HepG2 (cell line): ENCODE data around the gene PELO. TPM values are rescaled to one million over a fixed set of nuclear protein-coding genes. Genes with fewer than 3 reads are reported as not detected.

ENCODE experiments used
- ATAC-seq: fragments of 200-7000 bp; cut with Tn5 transposase; 3 replicates; pipeline ENCODE4 v1.9.1; 2020; ENCODE audit warnings: mild to moderate bottlenecking, moderate library complexity
- BruUV-seq: library from RNA; stranded (reverse); fragments of 400-500 nt; replicated peaks from 2 replicates; lab custom pipeline; 2021; lab: Mats Ljungman, UMichigan
- CTCF ChIA-PET: fragments of 300-600 bp; formaldehyde crosslinking; extraction: SDS; loops from one replicate; lab custom pipeline; 2021; ENCODE audit warnings: low total read pairs, inconsistent platforms, low intra/inter-chr PET ratio; lab: Yijun Ruan, JAX
- POLR2A ChIA-PET: fragments of 350-600 bp; sonication (Branson Sonifier 250); formaldehyde crosslinking; loops from one replicate; lab custom pipeline; 2020; ENCODE audit warnings: antibody characterized with exemption, inconsistent platforms; lab: Yijun Ruan, JAX
- DNase-seq: peaks from one replicate; pipeline ENCODE4 v3.0.0-alpha.2; 2015; ENCODE audit warnings: low spot score
- FAIRE-seq: peaks from 3 replicates; lab custom pipeline; 2011; peaks lifted over from hg19 to GRCh38; lab: Jason Lieb, UNC
- H2AFZ ChIP-seq: one replicate; pipeline ENCODE4 v1.6.1; 2011; ENCODE audit warnings: low read length, inconsistent platforms
- H3K27ac ChIP-seq: fragments of 300-600 bp; 3 replicates; pipeline ENCODE4 v1.8.0; 2011; ENCODE audit warnings: mixed run types, mild to moderate bottlenecking, mixed read lengths, low read length, inconsistent platforms; ENCODE audit not compliant: insufficient read depth; ENCODE audit errors: extremely low read length
- H3K27me3 ChIP-seq, 2 experiments: fragments of 200-600 bp in 1 of 2; 2 replicates in 1 of 2; 3 replicates in 1 of 2; pipeline versions ENCODE4 v1.6.0 to v1.8.0; 2011; ENCODE audit warnings: low read length in 2 of 2, mild to moderate bottlenecking in 2 of 2, moderate library complexity in 2 of 2, inconsistent platforms in 1 of 2; ENCODE audit not compliant: insufficient read depth in 2 of 2, control insufficient read depth in 1 of 2
- H3K36me3 ChIP-seq, 2 experiments: fragments of 200-600 bp in 1 of 2; replicated peaks in 1 of 2; 2 replicates in 1 of 2; 3 replicates in 1 of 2; pipeline versions ENCODE4 v1.5.1 to v1.8.0; 2011; ENCODE audit warnings: low read length in 2 of 2, inconsistent platforms in 1 of 2; ENCODE audit not compliant: insufficient read depth in 2 of 2, control insufficient read depth in 1 of 2
- H3K4me1 ChIP-seq: 2 replicates; pipeline ENCODE4 v1.5.1; 2012; ENCODE audit warnings: low read length, inconsistent platforms; ENCODE audit not compliant: insufficient read depth
- H3K4me2 ChIP-seq: 2 replicates; pipeline ENCODE4 v1.6.0; 2011; ENCODE audit warnings: low read depth, low read length, inconsistent platforms
- H3K4me3 ChIP-seq, 3 experiments: fragments of 200-600 bp in 1 of 3; sonication (generic), shearing (Covaris generic) in 1 of 3; replicated peaks in 1 of 3; 2 replicates each; pipeline ENCODE4 v1.5.1; 2011 to 2016; ENCODE audit warnings: low read length in 3 of 3, inconsistent platforms in 2 of 3, low read depth in 2 of 3, mild to moderate bottlenecking in 2 of 3, control low read depth in 1 of 3, mixed read lengths in 1 of 3; ENCODE audit not compliant: insufficient read depth in 1 of 3
- H3K79me2 ChIP-seq: one replicate; pipeline ENCODE4 v1.6.1; 2011; ENCODE audit warnings: low read length, inconsistent platforms; ENCODE audit not compliant: insufficient read depth
- H3K9ac ChIP-seq: 2 replicates; pipeline ENCODE4 v1.6.0; 2011; ENCODE audit warnings: mild to moderate bottlenecking, low read depth, low read length, inconsistent platforms; ENCODE audit not compliant: insufficient read depth
- H3K9me3 ChIP-seq: 2 replicates; pipeline ENCODE4 v1.5.1; 2012; ENCODE audit warnings: mild to moderate bottlenecking, low read length
- H4K20me1 ChIP-seq: 2 replicates; pipeline ENCODE4 v1.6.0; 2011; ENCODE audit warnings: inconsistent platforms, mild to moderate bottlenecking, low read length, moderate library complexity; ENCODE audit not compliant: insufficient read depth
- FIP1L1 ChIP-seq: fragments of 200-400 bp; formaldehyde crosslinking; IDR thresholded peaks from 2 replicates; pipeline ENCODE4 v1.6.1; 2018; ENCODE audit warnings: low read depth, mild to moderate bottlenecking, low read length, moderate library complexity, borderline replicate concordance; ENCODE audit not compliant: insufficient read depth
- ISX ChIP-seq: sonication (generic); formaldehyde crosslinking; conservative IDR thresholded peaks from 2 replicates; pipeline ENCODE4 v1.5.0; 2020; ENCODE audit warnings: missing genetic modification reagents
- KLF13 ChIP-seq: sonication (generic); formaldehyde crosslinking; IDR thresholded peaks from 2 replicates; pipeline ENCODE4 v1.4.0; 2020; ENCODE audit warnings: mild to moderate bottlenecking, missing genetic modification reagents
- SMAD1 ChIP-seq: sonication (generic); formaldehyde crosslinking; IDR thresholded peaks from 2 replicates; pipeline ENCODE4 v1.4.0; 2020; ENCODE audit warnings: missing genetic modification reagents, low read depth, mild to moderate bottlenecking, borderline replicate concordance
- ZNF101 ChIP-seq: sonication (generic); formaldehyde crosslinking; IDR thresholded peaks from 2 replicates; pipeline ENCODE4 v1.4.0; 2020; ENCODE audit warnings: mild to moderate bottlenecking, low read depth, missing genetic modification reagents, borderline replicate concordance
- ZNF367 ChIP-seq: sonication (generic); formaldehyde crosslinking; IDR thresholded peaks from 2 replicates; pipeline ENCODE4 v1.4.0; 2020; ENCODE audit warnings: missing genetic modification reagents, borderline replicate concordance
- ZNF543 ChIP-seq: sonication (generic); formaldehyde crosslinking; IDR thresholded peaks from 2 replicates; pipeline ENCODE4 v1.4.0; 2020; ENCODE audit warnings: mild to moderate bottlenecking, missing genetic modification reagents
- ZNF850 ChIP-seq: sonication (generic); formaldehyde crosslinking; conservative IDR thresholded peaks from 2 replicates; pipeline ENCODE4 v1.9.0; 2021; ENCODE audit warnings: mild to moderate bottlenecking, missing genetic modification reagents
- WGBS: methylation state at CpG from one replicate; pipeline ENCODE4 v1.1.6; 2017; ENCODE audit warnings: low lambda C conversion rate; 5-methylcytosine and 5-hydroxymethylcytosine counted together
- in situ Hi-C: cut with HindIII; loops from 2 replicates; pipeline ENCODE4 v1.10.0; 2017; ENCODE audit warnings: low pct_unique_long_range_greater_than_20kb; ENCODE audit not compliant: extremely low pct_ligation_motif_present
- intact Hi-C: fragments of 100-400 bp; cut with micrococcal nuclease; formaldehyde crosslinking; loops from one replicate; pipeline ENCODE4 v1.10.0; 2022; ENCODE audit not compliant: unreplicated experiment
- polyA plus RNA-seq, 8 experiments: library from polyadenylated mRNA; depleted of rRNA in 3 of 8; stranded (reverse) in 7 of 8; unstranded in 1 of 8; fragments of >200 nt; fragmentation: Illumina TruSeq in 4 of 8; extraction: Trizol in 4 of 8; gene quantifications; 2 replicates each; pipeline versions ENCODE4 v1.2.1 to v1.2.3, GENCODE V29; 2011 to 2016; ENCODE audit warnings: low read depth in 4 of 8, missing spikeins in 1 of 8, mixed read lengths in 1 of 8; ENCODE audit not compliant: insufficient read depth in 1 of 8
- total RNA-seq, 5 experiments: library from RNA; depleted of rRNA; stranded (reverse); fragments of >200 nt; fragmentation: Illumina TruSeq; extraction: Trizol; gene quantifications; 2 replicates each; pipeline ENCODE4 v1.2.3, GENCODE V29; 2016; ENCODE audit warnings: low read depth in 1 of 5
- TF ChIP-seq, protein P1 (sequence below): sonication (generic); formaldehyde crosslinking; IDR thresholded peaks from 2 replicates; pipeline ENCODE4 v1.5.0; 2020; ENCODE audit warnings: missing genetic modification reagents
- TF ChIP-seq, protein P2 (sequence below): sonication (generic); formaldehyde crosslinking; IDR thresholded peaks from 2 replicates; pipeline ENCODE4 v1.5.1; 2020; ENCODE audit warnings: missing genetic modification reagents, mild to moderate bottlenecking, borderline replicate concordance
- TF ChIP-seq, protein P3 (sequence below): sonication (generic); formaldehyde crosslinking; IDR thresholded peaks from 2 replicates; pipeline ENCODE4 v1.8.0; 2022; ENCODE audit warnings: mild to moderate bottlenecking, missing genetic modification reagents, borderline replicate concordance
- TF ChIP-seq, protein P4 (sequence below): sonication (generic); formaldehyde crosslinking; IDR thresholded peaks from 2 replicates; pipeline ENCODE4 v1.5.0; 2020; ENCODE audit warnings: mild to moderate bottlenecking, missing genetic modification reagents
- TF ChIP-seq, protein P5 (sequence below): sonication (generic); formaldehyde crosslinking; IDR thresholded peaks from 2 replicates; pipeline ENCODE4 v1.9.0; 2021; ENCODE audit warnings: missing genetic modification reagents, borderline replicate concordance

PELO gene
- total and polyA plus RNA-seq, 2 of the 13 experiments (the other 11 are each of a cell fraction or from before 2014, with no cell fraction given), result 19.0 to 23.9 TPM

DNA sequence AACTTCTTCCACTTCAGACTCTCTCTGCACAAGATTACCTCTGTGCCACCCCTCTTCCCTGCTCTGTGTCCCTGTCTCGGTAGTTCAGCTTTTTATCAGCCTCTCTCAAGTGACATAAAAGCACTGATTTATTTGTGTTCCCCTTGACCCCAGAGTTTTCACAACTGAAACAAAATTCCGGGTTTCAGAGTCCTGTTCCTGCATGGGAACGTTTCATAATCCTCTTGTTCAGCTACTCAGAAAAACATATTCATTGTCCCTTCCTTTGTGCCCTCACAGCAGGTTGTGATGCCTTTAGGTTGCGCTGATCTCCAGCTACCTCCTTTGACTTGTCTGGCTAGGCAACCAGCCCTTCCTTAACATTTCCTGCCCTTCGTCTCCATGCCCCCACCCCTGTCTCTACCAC lies 13.7 kb upstream of the PELO start (continued):
- TF ChIP-seq KLF13 (CRISPR knock-in tag) (no peak), ZNF850 (CRISPR knock-in tag) (no peak), FIP1L1 (no peak), ZNF543 (CRISPR knock-in tag) (no peak)
- TF ChIP-seq, protein P1, sequence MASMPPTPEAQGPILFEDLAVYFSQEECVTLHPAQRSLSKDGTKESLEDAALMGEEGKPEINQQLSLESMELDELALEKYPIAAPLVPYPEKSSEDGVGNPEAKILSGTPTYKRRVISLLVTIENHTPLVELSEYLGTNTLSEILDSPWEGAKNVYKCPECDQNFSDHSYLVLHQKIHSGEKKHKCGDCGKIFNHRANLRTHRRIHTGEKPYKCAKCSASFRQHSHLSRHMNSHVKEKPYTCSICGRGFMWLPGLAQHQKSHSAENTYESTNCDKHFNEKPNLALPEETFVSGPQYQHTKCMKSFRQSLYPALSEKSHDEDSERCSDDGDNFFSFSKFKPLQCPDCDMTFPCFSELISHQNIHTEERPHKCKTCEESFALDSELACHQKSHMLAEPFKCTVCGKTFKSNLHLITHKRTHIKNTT (CRISPR knock-in tag), result no peak
- TF ChIP-seq, protein P2, sequence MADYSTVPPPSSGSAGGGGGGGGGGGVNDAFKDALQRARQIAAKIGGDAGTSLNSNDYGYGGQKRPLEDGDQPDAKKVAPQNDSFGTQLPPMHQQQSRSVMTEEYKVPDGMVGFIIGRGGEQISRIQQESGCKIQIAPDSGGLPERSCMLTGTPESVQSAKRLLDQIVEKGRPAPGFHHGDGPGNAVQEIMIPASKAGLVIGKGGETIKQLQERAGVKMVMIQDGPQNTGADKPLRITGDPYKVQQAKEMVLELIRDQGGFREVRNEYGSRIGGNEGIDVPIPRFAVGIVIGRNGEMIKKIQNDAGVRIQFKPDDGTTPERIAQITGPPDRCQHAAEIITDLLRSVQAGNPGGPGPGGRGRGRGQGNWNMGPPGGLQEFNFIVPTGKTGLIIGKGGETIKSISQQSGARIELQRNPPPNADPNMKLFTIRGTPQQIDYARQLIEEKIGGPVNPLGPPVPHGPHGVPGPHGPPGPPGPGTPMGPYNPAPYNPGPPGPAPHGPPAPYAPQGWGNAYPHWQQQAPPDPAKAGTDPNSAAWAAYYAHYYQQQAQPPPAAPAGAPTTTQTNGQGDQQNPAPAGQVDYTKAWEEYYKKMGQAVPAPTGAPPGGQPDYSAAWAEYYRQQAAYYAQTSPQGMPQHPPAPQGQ (CRISPR knock-in tag), result no peak

DNA sequence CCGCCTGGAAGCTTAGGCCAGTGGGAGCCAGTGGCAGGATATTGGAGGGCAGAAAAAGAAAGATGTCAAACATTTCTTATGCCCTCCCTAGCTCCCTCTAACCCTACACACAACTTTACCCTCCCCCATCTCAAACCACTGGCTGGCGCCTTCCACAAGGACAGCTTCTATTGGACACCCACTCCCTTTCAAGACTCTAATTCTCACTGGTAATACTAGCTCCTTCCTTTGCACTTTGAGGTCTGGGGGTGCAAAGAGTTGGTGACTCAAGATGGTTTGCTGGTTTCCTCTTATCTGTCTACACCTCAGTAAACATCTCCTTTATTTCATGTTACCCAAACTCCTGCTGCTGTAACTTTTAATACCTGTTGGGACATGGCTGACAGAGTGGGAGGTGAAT lies 11.6 kb upstream of the PELO start:
- H3K36me3 ChIP-seq, result no peaks in the 10 kb centered on the region
- H3K9me3 ChIP-seq, result no peaks in the 10 kb centered on the region
- intact Hi-C loops (no loop called here), in situ Hi-C loops (no loop called here)
- H4K20me1 ChIP-seq, result no peaks in the 10 kb centered on the region
- no peaks in the 10 kb centered on the region; a peak in 3 of 5 replicates for H3K27me3 ChIP-seq
- DNase-seq (no peak), FAIRE-seq (no peak), ATAC-seq (no peak)
- CTCF ChIA-PET, result no interaction called here
- no peak overlapping the region for H2AFZ ChIP-seq
- POLR2A ChIA-PET, result interaction anchor here (0.9 kb wide), 1 partner anchor 13 kb away, joined by 3 read pairs; no protein-coding TSS in a partner anchor
- 57% methylated on average over 2 of the region's 2 CpGs for WGBS
- no peak overlapping the region for H3K9ac ChIP-seq
- no TSS peak for BruUV-seq
- H3K79me2 ChIP-seq, result no peaks in the 10 kb centered on the region
- no peak overlapping the region for H3K4me2 ChIP-seq
- no peaks in the 10 kb centered on the region for H3K4me1 ChIP-seq
- H3K4me3 ChIP-seq, result no peak overlapping the region
- H3K27ac ChIP-seq, result no peak overlapping the region
- TF ChIP-seq SMAD1 (CRISPR knock-in tag) (no peak), ZNF101 (CRISPR knock-in tag) (no peak), ZNF367 (no peak), ISX (CRISPR knock-in tag) (no peak)
- TF ChIP-seq, protein P3, sequence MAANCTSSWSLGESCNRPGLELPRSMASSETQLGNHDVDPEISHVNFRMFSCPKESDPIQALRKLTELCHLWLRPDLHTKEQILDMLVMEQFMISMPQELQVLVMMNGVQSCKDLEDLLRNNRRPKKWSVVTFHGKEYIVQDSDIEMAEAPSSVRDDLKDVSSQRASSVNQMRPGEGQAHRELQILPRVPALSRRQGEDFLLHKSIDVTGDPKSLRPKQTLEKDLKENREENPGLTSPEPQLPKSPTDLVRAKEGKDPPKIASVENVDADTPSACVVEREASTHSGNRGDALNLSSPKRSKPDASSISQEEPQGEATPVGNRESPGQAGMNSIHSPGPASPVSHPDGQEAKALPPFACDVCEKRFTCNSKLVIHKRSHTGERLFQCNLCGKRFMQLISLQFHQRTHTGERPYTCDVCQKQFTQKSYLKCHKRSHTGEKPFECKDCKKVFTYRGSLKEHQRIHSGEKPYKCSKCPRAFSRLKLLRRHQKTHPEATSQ (CRISPR knock-in tag), result no peak
- TF ChIP-seq, protein P4, sequence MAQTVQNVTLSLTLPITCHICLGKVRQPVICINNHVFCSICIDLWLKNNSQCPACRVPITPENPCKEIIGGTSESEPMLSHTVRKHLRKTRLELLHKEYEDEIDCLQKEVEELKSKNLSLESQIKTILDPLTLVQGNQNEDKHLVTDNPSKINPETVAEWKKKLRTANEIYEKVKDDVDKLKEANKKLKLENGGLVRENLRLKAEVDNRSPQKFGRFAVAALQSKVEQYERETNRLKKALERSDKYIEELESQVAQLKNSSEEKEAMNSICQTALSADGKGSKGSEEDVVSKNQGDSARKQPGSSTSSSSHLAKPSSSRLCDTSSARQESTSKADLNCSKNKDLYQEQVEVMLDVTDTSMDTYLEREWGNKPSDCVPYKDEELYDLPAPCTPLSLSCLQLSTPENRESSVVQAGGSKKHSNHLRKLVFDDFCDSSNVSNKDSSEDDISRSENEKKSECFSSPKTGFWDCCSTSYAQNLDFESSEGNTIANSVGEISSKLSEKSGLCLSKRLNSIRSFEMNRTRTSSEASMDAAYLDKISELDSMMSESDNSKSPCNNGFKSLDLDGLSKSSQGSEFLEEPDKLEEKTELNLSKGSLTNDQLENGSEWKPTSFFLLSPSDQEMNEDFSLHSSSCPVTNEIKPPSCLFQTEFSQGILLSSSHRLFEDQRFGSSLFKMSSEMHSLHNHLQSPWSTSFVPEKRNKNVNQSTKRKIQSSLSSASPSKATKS (CRISPR knock-in tag), result no peak
- TF ChIP-seq, protein P5, sequence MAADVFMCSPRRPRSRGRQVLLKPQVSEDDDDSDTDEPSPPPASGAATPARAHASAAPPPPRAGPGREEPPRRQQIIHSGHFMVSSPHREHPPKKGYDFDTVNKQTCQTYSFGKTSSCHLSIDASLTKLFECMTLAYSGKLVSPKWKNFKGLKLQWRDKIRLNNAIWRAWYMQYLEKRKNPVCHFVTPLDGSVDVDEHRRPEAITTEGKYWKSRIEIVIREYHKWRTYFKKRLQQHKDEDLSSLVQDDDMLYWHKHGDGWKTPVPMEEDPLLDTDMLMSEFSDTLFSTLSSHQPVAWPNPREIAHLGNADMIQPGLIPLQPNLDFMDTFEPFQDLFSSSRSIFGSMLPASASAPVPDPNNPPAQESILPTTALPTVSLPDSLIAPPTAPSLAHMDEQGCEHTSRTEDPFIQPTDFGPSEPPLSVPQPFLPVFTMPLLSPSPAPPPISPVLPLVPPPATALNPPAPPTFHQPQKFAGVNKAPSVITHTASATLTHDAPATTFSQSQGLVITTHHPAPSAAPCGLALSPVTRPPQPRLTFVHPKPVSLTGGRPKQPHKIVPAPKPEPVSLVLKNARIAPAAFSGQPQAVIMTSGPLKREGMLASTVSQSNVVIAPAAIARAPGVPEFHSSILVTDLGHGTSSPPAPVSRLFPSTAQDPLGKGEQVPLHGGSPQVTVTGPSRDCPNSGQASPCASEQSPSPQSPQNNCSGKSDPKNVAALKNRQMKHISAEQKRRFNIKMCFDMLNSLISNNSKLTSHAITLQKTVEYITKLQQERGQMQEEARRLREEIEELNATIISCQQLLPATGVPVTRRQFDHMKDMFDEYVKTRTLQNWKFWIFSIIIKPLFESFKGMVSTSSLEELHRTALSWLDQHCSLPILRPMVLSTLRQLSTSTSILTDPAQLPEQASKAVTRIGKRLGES (CRISPR knock-in tag), result no peak
